ENCODE measurements around the gene ZNF511. TPM values are rescaled to one million over a fixed set of nuclear protein-coding genes. Genes with fewer than 3 reads are reported as not detected.
A peak's percentile ranks its signal among the peaks of the same experiment; 100 is the strongest.
"Not testable (repeated sequence)": the region's sequence is repeated elsewhere in the genome, so short reads cannot be mapped to it uniquely, and the experiment has no call there.

ZNF511 gene
- total and polyA plus RNA-seq, 3 experiments from 2014 or later = 82.2 to 90.8 (median 83.2) TPM

DNA sequence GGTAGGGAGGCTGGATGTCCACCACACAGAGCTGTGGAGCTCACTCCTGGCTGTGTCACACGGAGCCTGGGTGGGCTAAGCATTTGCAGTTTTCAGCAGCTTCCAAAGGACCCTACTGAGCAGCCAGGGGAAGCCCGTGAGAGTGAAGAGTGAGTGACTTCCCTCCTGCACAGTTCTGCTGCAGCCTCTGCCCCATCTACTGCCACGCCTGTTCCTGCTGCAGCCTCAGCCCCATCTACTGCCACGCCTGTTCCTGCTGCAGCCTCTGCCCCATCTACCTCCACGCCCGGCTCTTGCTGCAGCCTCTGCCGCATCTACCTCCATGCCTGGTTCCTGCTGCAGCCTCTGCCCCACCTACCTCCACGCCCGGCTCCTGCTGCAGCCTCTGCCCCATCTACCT lies 44.3 kb upstream of the ZNF511 start:
- H3K4me1 Mint-ChIP-seq = peaks cover 39 to 61% (median 57%) of the 10 kb centered on the region in 3 donors
- Histone ChIP-seq H3K9me3 (ENCODE audit: low read length) (no peaks in the 10 kb centered on the region), H3K27ac (ENCODE audit: low read depth, low read length) (no peak overlapping the region), H3K27me3 (ENCODE audit: insufficient read depth, low read length, poor library complexity, severe bottlenecking) (no peaks in the 10 kb centered on the region), H3K4me3 (ENCODE audit: low read length) (no peak overlapping the region), H3K36me3 (ENCODE audit: insufficient read depth, low read length) (no peaks in the 10 kb centered on the region), H3K4me1 (ENCODE audit: insufficient read depth, low read length) (peaks cover 52% of the 10 kb centered on the region)
- H3K27me3 Mint-ChIP-seq = peaks cover 0 to 2% of the 10 kb centered on the region in 2 donors
- peak overlapping the region; percentile 38 to 71 (median 64) for H3K4me3 Mint-ChIP-seq
- peak overlapping the region; percentile 52 to 99 (median 86) for H3K27ac Mint-ChIP-seq
- peaks cover 0 to 20% (median 0%) of the 10 kb centered on the region in 3 donors for H3K36me3 Mint-ChIP-seq
- CTCF ChIA-PET = interaction anchor here (0.7 to 1.5 kb wide), 7 partner anchors 11 to 805 kb away, joined by 3 to 10 read pairs (median 4); no protein-coding TSS in a partner anchor
- DNase-seq = peak in 3 of 5 donors; percentile 27 to 74 (median 32)
- POLR2A ChIA-PET = interaction anchor here (1.0 to 1.8 kb wide), 2 partner anchors 12 to 14 kb away, joined by 7 to 9 read pairs; partner anchors contain the start of gene ADAM8
- H3K9me3 Mint-ChIP-seq = no peaks in the 10 kb centered on the region

GRCh38 chr10:133265052-133265451 lies 43.7 kb upstream of the ZNF511 start:
- H3K27me3 Mint-ChIP-seq; H3K27ac ChIP-seq (ENCODE audit: low read depth, low read length); H3K27me3 ChIP-seq (ENCODE audit: insufficient read depth, low read length, poor library complexity, severe bottlenecking); H3K9me3 Mint-ChIP-seq; H3K9me3 ChIP-seq (ENCODE audit: low read length); POLR2A ChIA-PET; DNase-seq; H3K4me3 ChIP-seq (ENCODE audit: low read length); H3K36me3 ChIP-seq (ENCODE audit: insufficient read depth, low read length): not testable (repeated sequence)
- peaks cover 46% of the 10 kb centered on the region for H3K4me1 ChIP-seq (ENCODE audit: insufficient read depth, low read length)
- Mint-ChIP-seq H3K4me3 (peak overlapping the region in 4 of 7 donors; percentile 26 to 75 (median 38)), H3K36me3 (peaks cover 0 to 24% (median 0%) of the 10 kb centered on the region in 3 donors), H3K4me1 (peaks cover 36 to 55% (median 51%) of the 10 kb centered on the region in 3 donors), H3K27ac (peak overlapping the region in 5 of 8 donors; percentile 45 to 88 (median 71))
- CTCF ChIA-PET = interaction anchor here (0.7 kb wide), 1 partner anchor 805 kb away, joined by 3 read pairs; no protein-coding TSS in a partner anchor

GRCh38 chr10:133266056-133266795 lies 42.5 kb upstream of the ZNF511 start:
- H3K9me3 Mint-ChIP-seq = no peaks in the 10 kb centered on the region
- Histone ChIP-seq H3K4me3 (ENCODE audit: low read length) (no peak overlapping the region), H3K27ac (ENCODE audit: low read depth, low read length) (no peak overlapping the region), H3K4me1 (ENCODE audit: insufficient read depth, low read length) (peaks cover 35% of the 10 kb centered on the region), H3K36me3 (ENCODE audit: insufficient read depth, low read length) (peaks cover 11% of the 10 kb centered on the region), H3K27me3 (ENCODE audit: insufficient read depth, low read length, poor library complexity, severe bottlenecking) (no peaks in the 10 kb centered on the region), H3K9me3 (ENCODE audit: low read length) (no peaks in the 10 kb centered on the region)
- ChIA-PET POLR2A (no interaction called here), CTCF (interaction anchor here (0.9 to 1.7 kb wide), 2 partner anchors 9 to 12 kb away, joined by 4 to 5 read pairs; no protein-coding TSS in a partner anchor)
- peaks cover 0 to 33% (median 0%) of the 10 kb centered on the region in 3 donors for H3K36me3 Mint-ChIP-seq
- H3K27me3 Mint-ChIP-seq = peaks cover 0 to 2% of the 10 kb centered on the region in 2 donors
- peak overlapping the region in 2 of 7 donors; percentile 37 to 42 for H3K4me3 Mint-ChIP-seq
- no peak for DNase-seq
- H3K4me1 Mint-ChIP-seq = peaks cover 26 to 43% (median 40%) of the 10 kb centered on the region in 3 donors
- H3K27ac Mint-ChIP-seq = peak overlapping the region in 4 of 8 donors; percentile 33 to 90 (median 68)

DNA sequence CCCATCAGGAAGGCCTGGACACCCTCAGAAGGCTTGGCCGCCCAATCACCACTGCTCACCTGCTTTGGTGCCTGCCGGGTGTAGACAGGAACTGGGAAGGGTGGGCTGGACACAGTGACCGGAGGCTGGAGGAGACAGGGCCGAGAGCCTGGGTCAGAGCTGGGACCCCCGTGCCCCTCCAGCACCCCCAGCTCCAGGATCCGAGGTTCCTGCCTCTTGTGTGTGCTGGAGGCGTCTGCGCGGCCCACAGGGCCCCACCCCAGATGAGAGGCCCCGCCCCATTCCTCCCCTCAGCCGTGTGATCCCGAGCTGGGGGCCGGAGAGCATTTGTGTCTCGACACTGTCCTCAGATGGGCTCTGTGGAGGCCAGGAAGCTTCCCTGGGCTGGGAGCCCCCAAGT lies 41.4 kb upstream of the ZNF511 start:
- Mint-ChIP-seq H3K4me1 (peaks cover 23 to 37% (median 36%) of the 10 kb centered on the region in 3 donors), H3K9me3 (no peaks in the 10 kb centered on the region), H3K27me3 (peaks cover 0 to 2% of the 10 kb centered on the region in 2 donors), H3K4me3 (no peak overlapping the region), H3K36me3 (peaks cover 0 to 42% (median 0%) of the 10 kb centered on the region in 3 donors), H3K27ac (no peak overlapping the region)
- ChIA-PET CTCF (interaction anchor here (1.7 kb wide), 1 partner anchor 8 kb away, joined by 5 read pairs; no protein-coding TSS in a partner anchor), POLR2A (no interaction called here)
- Histone ChIP-seq H3K4me3 (ENCODE audit: low read length) (no peak overlapping the region), H3K9me3 (ENCODE audit: low read length) (no peaks in the 10 kb centered on the region), H3K27ac (ENCODE audit: low read depth, low read length) (no peak overlapping the region), H3K36me3 (ENCODE audit: insufficient read depth, low read length) (peaks cover 11% of the 10 kb centered on the region), H3K4me1 (ENCODE audit: insufficient read depth, low read length) (peaks cover 30% of the 10 kb centered on the region), H3K27me3 (ENCODE audit: insufficient read depth, low read length, poor library complexity, severe bottlenecking) (no peaks in the 10 kb centered on the region)
- DNase-seq = no peak

DNA sequence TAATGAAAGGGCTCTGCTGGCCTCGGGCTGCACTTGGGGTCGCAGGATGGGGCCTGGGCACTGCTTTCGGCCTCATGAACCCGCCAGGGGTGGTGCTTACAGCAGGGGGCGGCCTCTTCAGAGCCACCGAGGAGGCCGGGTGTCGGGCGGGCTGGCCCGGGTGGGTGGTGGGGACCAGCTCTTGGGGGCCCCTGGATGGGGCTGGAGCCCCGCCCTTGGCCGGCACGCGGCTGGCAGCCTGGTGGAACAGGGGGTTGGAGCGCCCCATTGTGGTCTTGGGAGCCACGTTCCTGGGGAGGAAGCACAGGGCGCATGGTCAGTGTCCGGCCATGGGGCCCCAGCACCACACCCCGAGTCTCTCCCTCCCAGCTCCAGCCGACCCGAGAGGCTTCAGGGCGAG lies 40.9 kb upstream of the ZNF511 start:
- Mint-ChIP-seq H3K36me3 (peaks cover 0 to 43% (median 0%) of the 10 kb centered on the region in 3 donors), H3K9me3 (no peaks in the 10 kb centered on the region), H3K27ac (no peak overlapping the region), H3K4me3 (no peak overlapping the region), H3K27me3 (peaks cover 0 to under 1% of the 10 kb centered on the region in 2 donors), H3K4me1 (peaks cover 22 to 32% (median 31%) of the 10 kb centered on the region in 3 donors)
- Histone ChIP-seq H3K27me3 (ENCODE audit: insufficient read depth, low read length, poor library complexity, severe bottlenecking) (no peaks in the 10 kb centered on the region), H3K27ac (ENCODE audit: low read depth, low read length) (no peak overlapping the region), H3K9me3 (ENCODE audit: low read length) (no peaks in the 10 kb centered on the region), H3K4me3 (ENCODE audit: low read length) (no peak overlapping the region), H3K4me1 (ENCODE audit: insufficient read depth, low read length) (peaks cover 25% of the 10 kb centered on the region), H3K36me3 (ENCODE audit: insufficient read depth, low read length) (peaks cover 11% of the 10 kb centered on the region)
- ChIA-PET CTCF (interaction anchor here (1.7 kb wide), 1 partner anchor 8 kb away, joined by 5 read pairs; no protein-coding TSS in a partner anchor), POLR2A (no interaction called here)
- DNase-seq = no peak

DNA sequence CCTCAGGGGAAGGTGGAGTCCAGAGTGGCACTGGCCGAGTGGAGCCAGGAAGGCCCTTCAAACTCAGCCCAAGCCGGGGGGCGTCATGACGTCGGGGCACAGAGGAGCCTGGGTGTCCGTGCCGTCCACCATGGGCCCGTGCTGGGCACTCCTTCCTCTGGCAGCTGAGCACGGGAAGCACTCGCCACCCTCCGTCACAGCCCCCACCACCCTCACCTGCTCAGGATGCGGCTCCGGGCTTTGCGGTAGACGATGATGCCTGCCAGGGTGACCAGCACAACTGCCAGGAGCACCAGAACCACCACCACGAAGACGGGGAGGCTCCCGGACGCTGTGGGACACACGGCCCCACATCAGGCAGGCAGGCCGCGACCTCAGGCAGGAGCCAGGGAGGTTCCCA lies 40.2 kb upstream of the ZNF511 start:
- H3K36me3 ChIP-seq (ENCODE audit: insufficient read depth, low read length) = peaks cover 11% of the 10 kb centered on the region
- no peak for DNase-seq
- no peaks in the 10 kb centered on the region for H3K27me3 ChIP-seq (ENCODE audit: insufficient read depth, low read length, poor library complexity, severe bottlenecking)

DNA sequence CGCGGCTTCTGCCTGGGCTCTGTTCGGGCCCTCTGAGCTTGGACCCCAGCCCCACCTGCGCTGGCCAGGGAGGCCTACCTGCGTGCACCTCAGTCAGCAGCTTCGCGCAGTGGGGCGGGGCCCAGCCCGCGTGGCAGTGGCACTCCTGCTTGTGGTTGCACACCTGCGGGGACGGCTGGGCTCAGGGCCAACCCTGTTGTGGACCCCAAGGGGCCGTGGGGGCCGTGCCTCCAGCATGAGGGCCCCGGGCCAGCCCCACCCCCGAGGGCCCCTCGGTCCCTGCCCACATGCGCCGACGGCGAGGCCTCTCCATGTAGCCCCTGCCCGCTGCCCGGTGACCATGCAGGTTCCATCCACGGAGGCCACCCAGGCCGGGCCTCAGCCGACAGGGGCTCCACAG lies 39.3 kb upstream of the ZNF511 start:
- Histone ChIP-seq H3K27me3 (ENCODE audit: insufficient read depth, low read length, poor library complexity, severe bottlenecking) (no peaks in the 10 kb centered on the region), H3K36me3 (ENCODE audit: insufficient read depth, low read length) (peaks cover 11% of the 10 kb centered on the region), H3K9me3 (ENCODE audit: low read length) (no peaks in the 10 kb centered on the region), H3K4me1 (ENCODE audit: insufficient read depth, low read length) (peaks cover 10% of the 10 kb centered on the region), H3K27ac (ENCODE audit: low read depth, low read length) (no peak overlapping the region), H3K4me3 (ENCODE audit: low read length) (no peak overlapping the region)
- Mint-ChIP-seq H3K4me1 (peaks cover 9 to 17% (median 15%) of the 10 kb centered on the region in 3 donors), H3K9me3 (no peaks in the 10 kb centered on the region), H3K36me3 (peaks cover 0 to 41% (median 0%) of the 10 kb centered on the region in 3 donors), H3K27ac (no peak overlapping the region), H3K27me3 (no peaks in the 10 kb centered on the region), H3K4me3 (peak overlapping the region in 1 of 7 donors; percentile 61)
- CTCF ChIA-PET = no interaction called here
- no peak for DNase-seq
- POLR2A ChIA-PET = no interaction called here

More for the DNA sequence above, 40.2 kb upstream of the ZNF511 start:
- H3K4me1 Mint-ChIP-seq = peaks cover 16 to 25% (median 24%) of the 10 kb centered on the region in 3 donors
- Histone ChIP-seq H3K9me3 (ENCODE audit: low read length) (no peaks in the 10 kb centered on the region), H3K4me3 (ENCODE audit: low read length) (no peak overlapping the region), H3K27ac (ENCODE audit: low read depth, low read length) (no peak overlapping the region), H3K4me1 (ENCODE audit: insufficient read depth, low read length) (peaks cover 18% of the 10 kb centered on the region)
- no peak overlapping the region for H3K4me3 Mint-ChIP-seq
- H3K27ac Mint-ChIP-seq = no peak overlapping the region
- no peaks in the 10 kb centered on the region for H3K27me3 Mint-ChIP-seq
- ChIA-PET CTCF (no interaction called here), POLR2A (no interaction called here)
- peaks cover 0 to 41% (median 0%) of the 10 kb centered on the region in 3 donors for H3K36me3 Mint-ChIP-seq
- no peaks in the 10 kb centered on the region for H3K9me3 Mint-ChIP-seq

GRCh38 chr10:133270204-133270603 lies 38.5 kb upstream of the ZNF511 start:
- H3K27ac Mint-ChIP-seq = no peak overlapping the region
- H3K9me3 ChIP-seq (ENCODE audit: low read length) = no peaks in the 10 kb centered on the region
- DNase-seq = no peak
- H3K36me3 ChIP-seq (ENCODE audit: insufficient read depth, low read length) = peaks cover 11% of the 10 kb centered on the region
- no peak overlapping the region for H3K4me3 ChIP-seq (ENCODE audit: low read length)
- peak overlapping the region in 1 of 7 donors; percentile 32 for H3K4me3 Mint-ChIP-seq
- ChIA-PET POLR2A (no interaction called here), CTCF (no interaction called here)
- H3K27me3 ChIP-seq (ENCODE audit: insufficient read depth, low read length, poor library complexity, severe bottlenecking) = no peaks in the 10 kb centered on the region
- peaks cover 9% of the 10 kb centered on the region for H3K4me1 ChIP-seq (ENCODE audit: insufficient read depth, low read length)
- H3K4me1 Mint-ChIP-seq = peaks cover 9 to 17% (median 9%) of the 10 kb centered on the region in 3 donors
- H3K9me3 Mint-ChIP-seq = no peaks in the 10 kb centered on the region
- H3K36me3 Mint-ChIP-seq = peaks cover 0 to 46% (median 0%) of the 10 kb centered on the region in 3 donors
- no peaks in the 10 kb centered on the region for H3K27me3 Mint-ChIP-seq
- no peak overlapping the region for H3K27ac ChIP-seq (ENCODE audit: low read depth, low read length)

Data from CD8-positive, alpha-beta memory T cell (primary cell).